Liver (tissue), 9 donors: ENCODE data around the gene TMEM269. TPM values are rescaled to one million over a fixed set of nuclear protein-coding genes. Genes with fewer than 3 reads are reported as not detected.

Experiments used
- DNase-seq: peaks from one replicate; pipeline ENCODE4 v3.0.0-alpha.2; 2017; ENCODE audit warnings: low spot score
- H3K27ac ChIP-seq, 2 donors: one replicate each; pipeline ENCODE4 v1.7.0; 2013; ENCODE audit warnings: inconsistent platforms in 2 of 2, low read length in 2 of 2, control low read depth in 1 of 2, low read depth in 1 of 2, mild to moderate bottlenecking in 1 of 2
- H3K27me3 ChIP-seq, 4 donors: one replicate each; pipeline versions ENCODE4 v1.6.1 to v1.7.0; 2013; ENCODE audit warnings: low read length in 3 of 4, inconsistent platforms in 1 of 4, mild to moderate bottlenecking in 1 of 4, moderate library complexity in 1 of 4; ENCODE audit not compliant: control insufficient read depth in 4 of 4, insufficient read depth in 4 of 4
- H3K36me3 ChIP-seq, 4 donors: one replicate each; pipeline versions ENCODE4 v1.6.1 to v1.7.0; 2013; ENCODE audit warnings: low read length in 3 of 4, mild to moderate bottlenecking in 3 of 4, low read depth in 1 of 4, moderate library complexity in 1 of 4; ENCODE audit not compliant: control insufficient read depth in 4 of 4, insufficient read depth in 3 of 4
- H3K4me1 ChIP-seq, 4 donors: one replicate each; pipeline versions ENCODE4 v1.6.1 to v1.7.0; 2013; ENCODE audit warnings: low read length in 3 of 4, mild to moderate bottlenecking in 3 of 4, moderate library complexity in 1 of 4; ENCODE audit not compliant: control insufficient read depth in 4 of 4, insufficient read depth in 4 of 4
- H3K4me3 ChIP-seq, 3 donors: one replicate each; pipeline versions ENCODE4 v1.6.1 to v1.7.0; 2013; ENCODE audit warnings: low read length in 3 of 3, control low read depth in 1 of 3, low read depth in 1 of 3, mild to moderate bottlenecking in 1 of 3
- H3K9ac ChIP-seq, 2 donors: one replicate each; pipeline ENCODE4 v1.7.0; 2013; ENCODE audit warnings: low read length in 2 of 2, mild to moderate bottlenecking in 2 of 2, moderate library complexity in 2 of 2, control low read depth in 1 of 2, low read depth in 1 of 2
- H3K9me3 ChIP-seq, 4 donors: one replicate each; pipeline versions ENCODE4 v1.6.1 to v1.7.0; 2013; ENCODE audit warnings: low read length in 3 of 4; ENCODE audit not compliant: control insufficient read depth in 4 of 4
- ATF3 ChIP-seq: IDR thresholded peaks from 2 replicates; pipeline ENCODE4 v1.6.1; 2016; ENCODE audit warnings: antibody characterized with exemption
- CTCF ChIP-seq: fragments of 150-350 bp; IDR thresholded peaks from 2 replicates; pipeline ENCODE4 v1.5.1; 2017; ENCODE audit warnings: improper control_type of control experiment, low read depth, low read length; ENCODE audit not compliant: missing input control
- EGR1 ChIP-seq, 2 donors: IDR thresholded peaks; 2 replicates each; pipeline ENCODE4 v1.6.1; 2016 to 2018; ENCODE audit warnings: antibody characterized with exemption in 2 of 2, low read depth in 2 of 2
- FOXA1 ChIP-seq: IDR thresholded peaks from 2 replicates; pipeline ENCODE4 v1.6.1; 2016; ENCODE audit warnings: antibody characterized with exemption
- FOXA2 ChIP-seq: IDR thresholded peaks from 2 replicates; pipeline ENCODE4 v1.6.1; 2016; ENCODE audit warnings: antibody characterized with exemption
- GABPA ChIP-seq, 2 donors: IDR thresholded peaks in 1 of 2; conservative IDR thresholded peaks in 1 of 2; 2 replicates each; pipeline ENCODE4 v1.6.1; 2016; ENCODE audit warnings: antibody characterized with exemption in 2 of 2, mild to moderate bottlenecking in 1 of 2, moderate library complexity in 1 of 2
- HNF4A ChIP-seq, 2 donors: conservative IDR thresholded peaks; 2 replicates each; pipeline ENCODE4 v1.6.1; 2016; ENCODE audit warnings: antibody characterized with exemption in 2 of 2, mild to moderate bottlenecking in 2 of 2
- HNF4G ChIP-seq: IDR thresholded peaks from 2 replicates; pipeline ENCODE4 v1.6.1; 2016; ENCODE audit warnings: antibody characterized with exemption
- JUND ChIP-seq, 2 donors: IDR thresholded peaks; 2 replicates each; pipeline ENCODE4 v1.6.1; 2016; ENCODE audit warnings: antibody characterized with exemption in 2 of 2
- MAX ChIP-seq: IDR thresholded peaks from 2 replicates; pipeline ENCODE4 v1.6.1; 2016; ENCODE audit warnings: antibody characterized with exemption
- NR2F2 ChIP-seq: IDR thresholded peaks from 2 replicates; pipeline ENCODE4 v1.6.1; 2016; ENCODE audit warnings: antibody characterized with exemption
- RAD21 ChIP-seq, 2 donors: IDR thresholded peaks; 2 replicates each; pipeline ENCODE4 v1.6.1; 2016; ENCODE audit warnings: antibody characterized with exemption in 2 of 2, mild to moderate bottlenecking in 2 of 2
- REST ChIP-seq: IDR thresholded peaks from 2 replicates; pipeline ENCODE4 v1.6.1; 2016; ENCODE audit warnings: antibody characterized with exemption, mild to moderate bottlenecking
- RXRA ChIP-seq, 2 donors: IDR thresholded peaks; 2 replicates each; pipeline ENCODE4 v1.6.1; 2017 to 2018; ENCODE audit warnings: antibody characterized with exemption in 2 of 2, mild to moderate bottlenecking in 1 of 2
- SP1 ChIP-seq: IDR thresholded peaks from 2 replicates; pipeline ENCODE4 v1.6.1; 2018; ENCODE audit warnings: antibody characterized with exemption, mild to moderate bottlenecking
- TAF1 ChIP-seq: conservative IDR thresholded peaks from 2 replicates; pipeline ENCODE4 v1.6.1; 2016; ENCODE audit warnings: antibody characterized with exemption, mild to moderate bottlenecking
- YY1 ChIP-seq: IDR thresholded peaks from 2 replicates; pipeline ENCODE4 v1.6.1; 2016; ENCODE audit warnings: antibody characterized with exemption, mild to moderate bottlenecking
- ZBTB33 ChIP-seq: IDR thresholded peaks from 2 replicates; pipeline ENCODE4 v1.6.1; 2016; ENCODE audit warnings: antibody characterized with exemption
- WGBS: extraction: QIAGEN DNeasy Blood & Tissue Kit; methylation state at CpG from one replicate; pipeline ENCODE4 v1.1.7; 2013; 5-methylcytosine and 5-hydroxymethylcytosine counted together
- polyA plus RNA-seq, 2 donors: library from polyadenylated mRNA; stranded (reverse) in 1 of 2; unstranded in 1 of 2; fragments of 200-250 nt in 1 of 2; fragments of >200 nt in 1 of 2; fragmentation: Nextera tagmentation in 1 of 2; extraction: Ambion mirVana in 1 of 2; gene quantifications; one replicate each; pipeline versions ENCODE4 v1.2.1 to v1.2.3, GENCODE V29; 2013 to 2015
- total RNA-seq, 2 donors: library from RNA; depleted of rRNA; stranded (reverse); fragments of >200 nt; gene quantifications; one replicate each; pipeline ENCODE4 v1.2.3, GENCODE V29; 2014
- donor health status: healthy.
- donor health status: healthy.
- donor health status: healthy.
- donor health status: healthy.
- donor health status: healthy.

TMEM269 gene
- total and polyA plus RNA-seq, 4 donors: 0.05 to 0.08 TPM; not detected in 2

- Histone ChIP-seq H3K9ac (peak within 1 kb of the TSS; percentile 63 to 75), H3K27ac (peak within 1 kb of the TSS; percentile 64 to 78), H3K36me3 (peaks cover 3 to 22% (median 20%) of the 10 kb centered on the region in 4 donors), H3K4me1 (peaks cover 0 to 20% (median 17%) of the 10 kb centered on the region in 4 donors), H3K4me3 (peak within 1 kb of the TSS; percentile 66 to 82 (median 77)), H3K9me3 (peaks cover 0 to 3% (median 0%) of the 10 kb centered on the region in 4 donors), H3K27me3 (no peaks in the 10 kb centered on the region)
- DNase-seq: peak; percentile 85
- TF ChIP-seq REST (peak; percentile 71), ATF3 (no peak), YY1 (peak; percentile 35), FOXA1 (no peak), FOXA2 (peak; percentile 12), SP1 (peak; percentile 92), EGR1 (IDR thresholded peaks at IDR 0.05; ENCODE audit: low read depth in 2 of 2) (no peak), RAD21 (IDR thresholded peaks at IDR 0.05) (peak; percentile 26 to 48), RXRA (IDR thresholded peaks at IDR 0.05) (peak; percentile 14 to 36), NR2F2 (no peak), GABPA (IDR thresholded peaks at IDR 0.05 in 1 of 2, conservative IDR thresholded peaks at IDR 0.05 in 1 of 2) (peak; percentile 69 to 91), JUND (IDR thresholded peaks at IDR 0.05) (peak in 1 of 2 donors; percentile 8), CTCF (peak; percentile 14), HNF4G (no peak), MAX (peak; percentile 12), TAF1 (peak; percentile 36), HNF4A (conservative IDR thresholded peaks at IDR 0.05) (peak; percentile 20 to 28), ZBTB33 (no peak)
- under 1% methylated on average over 50 of the region's 50 CpGs for WGBS
Measured at GRCh38 chr1:42846257-42847110, 61.7 kb downstream of the TMEM269 start, which contains the start of gene ZNF691. Gene ZNF691 (plus strand): TSS chr1:42846613. CDS start chr1:42849659, 3,046 bp downstream.
